CD1c-positive myeloid dendritic cell (primary cell): ENCODE data around the gene NDUFC2.
"Not testable (repeated sequence)": the region's sequence is repeated elsewhere in the genome, so short reads cannot be mapped to it uniquely, and the experiment has no call there.

Experiments used
- DNase-seq: peaks from one replicate; pipeline ENCODE4 v3.0.0-alpha.2; 2016; ENCODE audit errors: extremely low spot score

NDUFC2 gene

DNA sequence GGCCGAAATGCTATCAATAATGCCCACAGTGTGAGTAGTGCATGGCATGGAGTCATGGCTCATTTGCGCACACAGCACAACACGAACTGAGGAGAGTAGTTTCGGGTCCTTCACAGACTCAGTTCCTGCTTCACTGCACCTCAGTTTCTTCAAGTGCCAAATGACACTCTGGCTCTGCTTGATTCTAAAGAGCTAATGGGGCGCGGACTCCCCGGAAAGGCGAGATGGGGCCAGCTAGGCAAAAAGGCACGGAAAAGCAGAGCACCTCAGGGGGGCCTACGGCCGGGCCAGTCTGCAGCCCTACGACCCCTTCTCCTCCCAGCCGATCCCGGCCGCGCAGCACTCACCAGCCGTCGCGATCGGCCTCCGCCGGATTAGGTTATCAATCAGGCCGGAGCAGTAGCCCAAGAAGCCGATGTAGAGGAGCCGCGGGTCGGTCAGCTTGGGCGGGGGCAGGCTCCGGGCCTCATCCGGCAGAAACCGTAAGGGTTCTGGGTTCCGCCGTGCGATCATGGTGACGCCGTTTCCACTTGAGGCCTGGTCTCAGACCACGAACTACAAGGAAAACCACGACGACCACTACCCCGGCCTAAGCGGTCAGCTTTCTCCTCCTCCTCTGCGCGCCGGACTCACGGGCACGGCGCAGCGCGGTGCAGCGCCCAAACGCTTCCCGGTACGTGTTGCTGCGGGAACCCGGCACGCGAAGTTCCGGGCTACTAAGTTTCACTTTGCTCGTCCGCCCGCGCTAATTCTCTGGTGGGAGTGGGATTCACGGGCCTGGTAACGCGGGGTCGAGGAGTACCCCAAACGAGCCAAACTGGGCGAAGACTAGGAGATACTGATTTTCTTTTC lies at the start of gene NDUFC2:
TSS of gene NDUFC2 (minus strand) at position 631 of the 852 bp plus-strand sequence. CDS start at position 513, 118 bp downstream.
- peak; percentile 75 for DNase-seq

GRCh38 chr11:78127403-78127802 lies 47.7 kb upstream of the NDUFC2 start:
- no peak for DNase-seq

- DNase-seq = peak; percentile 7
Measured at GRCh38 chr11:78112582-78113275, 33.1 kb upstream of the NDUFC2 start.

DNA sequence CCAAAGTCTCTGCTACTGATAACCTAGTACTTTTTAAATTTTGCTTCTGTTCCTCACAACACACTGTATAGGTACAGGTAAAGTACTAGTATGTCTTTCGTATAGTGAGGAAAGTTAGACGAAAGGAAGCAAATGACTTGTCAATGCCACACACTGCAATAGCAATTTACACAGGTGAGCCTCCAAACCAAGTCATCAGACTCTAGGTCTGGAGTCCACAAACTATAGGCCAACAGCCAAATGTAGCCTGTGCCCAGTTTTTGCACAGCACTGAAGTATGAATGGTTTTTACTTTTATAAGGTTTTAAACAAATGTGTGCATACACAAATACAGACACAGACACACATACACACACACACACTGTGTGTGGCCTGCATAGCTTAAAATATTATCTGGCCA lies 31.6 kb upstream of the NDUFC2 start:
- no peak for DNase-seq

DNA sequence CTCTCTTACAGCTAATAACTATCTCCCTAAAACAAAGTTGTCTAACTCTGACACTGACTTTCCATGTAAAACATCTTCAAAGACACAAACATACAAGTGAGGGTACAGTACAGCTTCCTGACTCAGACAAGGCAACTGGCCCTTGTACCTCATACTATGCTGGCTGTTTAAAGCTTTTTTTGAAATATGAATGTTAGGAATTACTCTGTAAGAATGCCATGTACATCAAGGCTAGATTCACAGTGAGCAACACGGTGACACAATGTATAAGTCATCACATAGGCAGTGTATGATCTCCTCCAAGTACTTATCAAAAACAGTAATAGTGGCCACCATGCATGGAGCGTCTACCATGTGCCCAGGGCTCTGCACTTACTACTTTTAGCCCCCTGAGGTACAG lies 31.2 kb upstream of the NDUFC2 start:
- no peak for DNase-seq

DNA sequence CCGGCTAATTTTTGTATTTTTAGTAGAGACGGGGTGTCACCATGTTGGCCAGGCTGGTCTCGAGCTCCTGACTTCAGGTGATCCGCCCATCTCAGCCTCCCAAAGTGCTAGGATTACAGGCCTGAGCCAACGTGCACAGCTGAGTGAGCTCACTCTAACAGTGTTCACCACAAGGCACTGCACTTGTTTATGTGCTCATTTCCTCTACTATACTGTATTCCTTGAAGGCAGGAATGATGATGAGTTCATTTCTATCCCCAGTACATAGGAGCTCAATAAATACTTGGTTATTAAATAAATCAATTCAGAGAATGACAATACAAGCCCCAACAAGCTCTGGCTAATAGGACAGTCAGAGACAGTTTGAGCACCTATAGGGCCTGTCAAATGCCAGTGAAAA lies 30.7 kb upstream of the NDUFC2 start:
- DNase-seq = no peak

DNA sequence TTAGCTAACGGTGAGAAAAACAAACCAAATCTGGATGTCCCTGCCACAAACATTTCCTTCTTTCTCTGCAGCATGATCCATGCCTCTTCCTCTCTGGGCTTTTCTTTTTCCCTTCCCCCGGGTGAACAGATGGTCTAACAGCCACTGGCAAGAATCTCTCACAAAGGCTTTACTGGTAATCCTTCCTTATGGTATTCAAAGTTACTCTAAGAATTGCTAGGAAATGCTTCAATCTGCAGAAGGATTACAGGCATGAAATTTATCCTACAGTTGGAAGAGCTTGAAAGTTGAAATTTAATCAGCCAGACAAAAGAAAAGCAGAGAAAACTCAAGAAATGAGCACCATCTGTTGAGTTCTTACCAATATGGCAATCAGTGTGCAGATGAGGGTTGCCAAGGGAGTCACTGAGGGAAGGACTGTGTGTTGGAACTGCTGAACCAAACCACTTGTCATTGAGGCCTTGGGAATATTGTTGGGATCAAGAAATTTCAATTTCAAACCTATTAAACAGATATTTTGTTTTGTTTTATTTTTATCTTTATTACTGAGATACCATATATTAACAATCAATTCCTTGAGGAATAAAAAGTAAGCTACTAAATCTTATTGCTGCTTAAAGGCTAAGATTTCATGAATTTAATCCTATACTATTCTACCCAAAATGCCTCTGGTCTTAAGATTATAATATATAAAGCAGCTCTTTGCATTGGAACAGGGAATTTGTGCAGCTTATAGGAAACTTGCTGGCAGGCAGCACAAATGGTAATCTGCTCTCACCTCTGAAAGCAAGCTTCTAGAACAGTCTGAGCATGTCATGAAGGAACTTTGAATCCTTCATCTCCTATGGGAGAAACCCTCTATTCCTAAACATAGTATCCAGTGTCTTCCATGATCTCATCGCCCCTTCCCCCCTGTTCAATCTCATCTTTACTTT lies 29.7 kb upstream of the NDUFC2 start:
- DNase-seq = no peak

- DNase-seq = no peak
Measured at GRCh38 chr11:78100676-78101472, 21.2 kb upstream of the NDUFC2 start.

DNA sequence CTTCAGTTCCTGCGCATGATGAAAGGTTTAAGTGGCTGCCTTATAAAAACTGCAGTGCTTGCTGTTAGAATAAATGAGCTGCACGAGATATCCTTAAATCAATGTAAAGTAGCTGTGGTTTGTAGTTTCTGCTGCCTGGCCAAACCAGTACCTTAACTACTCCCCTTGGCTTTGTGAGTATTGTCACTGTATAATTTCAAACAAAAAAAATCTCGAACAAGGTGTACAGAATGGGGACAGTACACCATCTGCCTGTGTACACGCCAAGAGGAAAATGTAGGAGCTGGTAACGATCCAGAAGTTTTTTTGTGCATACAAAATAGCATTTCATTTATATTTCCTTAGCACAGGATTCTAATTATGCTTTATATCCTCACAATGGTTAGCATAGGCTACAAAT lies 20.6 kb upstream of the NDUFC2 start:
- DNase-seq = no peak

DNA sequence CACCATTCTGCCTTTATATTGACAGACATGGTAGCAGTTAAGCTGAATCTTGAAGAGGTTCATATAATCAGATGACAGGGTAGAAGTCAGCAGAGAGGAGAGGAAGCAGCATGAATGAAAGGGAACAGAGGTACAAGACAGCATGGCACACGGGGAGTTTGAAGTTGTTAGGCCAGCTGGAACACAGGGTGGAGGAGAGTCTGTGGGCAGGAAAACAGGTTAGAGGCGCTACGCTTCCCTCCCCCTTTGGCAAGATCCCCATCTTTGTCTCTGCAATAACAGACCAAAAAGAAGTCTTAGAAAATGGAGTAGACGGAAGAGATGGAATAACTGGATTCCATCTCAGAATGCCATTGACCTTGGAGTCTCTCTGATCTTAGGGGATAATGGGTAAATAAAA lies 20.0 kb upstream of the NDUFC2 start:
- DNase-seq = no peak

- DNase-seq = no peak
Measured at GRCh38 chr11:78097666-78098385, 18.2 kb upstream of the NDUFC2 start.

- peak; percentile 15 for DNase-seq
Measured at GRCh38 chr11:78094250-78094649, 14.6 kb upstream of the NDUFC2 start.

DNA sequence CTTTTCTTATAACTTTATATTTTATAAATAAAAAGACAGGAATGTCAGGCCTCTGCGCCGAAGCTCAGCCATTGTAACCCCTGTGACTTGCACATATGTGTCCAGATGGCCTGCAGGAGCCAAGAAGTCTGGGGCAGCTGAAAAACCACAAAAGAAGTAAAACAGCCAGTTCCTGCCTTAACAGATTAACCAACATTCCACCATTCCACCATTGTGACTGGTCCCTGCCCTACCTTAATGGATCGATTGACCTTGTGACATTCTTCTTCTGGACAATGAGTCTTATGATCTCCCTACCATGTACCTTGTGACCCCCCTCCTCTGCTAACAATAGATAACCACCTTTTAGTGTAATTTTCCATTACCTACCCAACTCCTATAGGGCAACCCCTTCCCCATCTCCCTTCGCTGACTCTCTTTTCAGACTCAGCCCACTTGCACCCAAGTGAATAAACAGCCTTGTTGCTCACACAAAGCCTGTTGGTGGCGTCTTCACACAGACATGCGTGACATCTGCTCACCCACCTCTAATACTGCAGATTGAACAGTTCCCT lies 6.9 kb upstream of the NDUFC2 start:
- not testable (repeated sequence) for DNase-seq

GRCh38 chr11:78085972-78086371 lies 6.3 kb upstream of the NDUFC2 start:
- DNase-seq = no peak

DNA sequence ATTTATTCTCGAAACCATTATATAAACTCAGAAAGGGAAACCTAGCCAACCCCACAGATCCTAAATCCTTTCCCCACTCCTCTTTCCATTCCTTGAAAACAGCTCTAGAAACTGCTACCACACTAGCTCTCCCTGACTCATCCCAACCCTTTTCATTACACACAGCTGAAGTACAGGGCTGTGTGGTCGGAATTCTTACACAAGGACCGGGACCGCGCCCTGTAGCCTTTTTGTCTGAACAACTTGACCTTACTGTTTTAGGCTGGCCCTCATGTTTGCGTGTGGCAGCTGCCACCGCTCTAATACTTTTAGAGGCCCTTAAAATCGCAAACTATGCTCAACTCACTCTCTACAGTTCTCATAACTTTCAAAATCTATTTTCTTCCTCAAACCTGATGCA lies 4.8 kb upstream of the NDUFC2 start:
- not testable (repeated sequence) for DNase-seq

DNA sequence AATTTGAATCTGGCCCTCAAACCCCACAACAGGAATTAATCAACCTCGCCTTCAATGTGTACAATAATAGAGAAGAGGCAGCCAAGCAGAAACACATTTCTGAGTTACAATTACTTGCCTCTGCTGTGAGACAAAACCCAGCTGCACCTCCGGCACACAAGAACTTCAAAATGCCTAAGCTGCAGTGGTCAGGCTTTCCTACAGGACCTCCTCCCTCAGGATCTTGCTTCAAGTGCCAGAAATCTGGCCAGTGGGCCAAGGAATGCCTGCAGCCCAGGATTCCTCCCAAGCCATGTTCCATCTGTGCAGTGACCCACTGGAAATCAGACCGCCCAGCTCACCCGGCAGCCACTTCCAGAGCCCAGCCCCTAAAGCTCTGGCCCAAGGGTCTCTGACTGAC lies 3.4 kb upstream of the NDUFC2 start:
- no peak for DNase-seq

DNA sequence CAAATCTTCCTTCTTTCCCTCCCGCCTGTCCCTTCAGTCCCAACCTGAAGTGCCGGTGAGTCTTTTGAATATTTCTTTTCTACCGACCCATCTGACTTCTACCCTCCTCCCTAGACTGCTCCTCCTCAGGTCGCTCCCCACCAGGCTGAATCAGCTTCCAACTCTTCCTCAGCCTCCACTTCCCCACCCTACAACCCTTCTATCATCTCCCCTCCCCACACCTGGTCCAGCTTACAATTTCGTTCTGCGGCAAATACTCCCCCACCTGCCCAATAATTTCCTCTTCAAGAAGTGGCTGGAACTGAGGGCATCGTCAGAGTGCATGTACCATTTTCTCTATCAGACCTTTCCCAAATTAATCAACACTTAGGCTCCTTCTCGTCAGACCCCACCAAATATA lies 2.5 kb upstream of the NDUFC2 start:
- DNase-seq = no peak

DNA sequence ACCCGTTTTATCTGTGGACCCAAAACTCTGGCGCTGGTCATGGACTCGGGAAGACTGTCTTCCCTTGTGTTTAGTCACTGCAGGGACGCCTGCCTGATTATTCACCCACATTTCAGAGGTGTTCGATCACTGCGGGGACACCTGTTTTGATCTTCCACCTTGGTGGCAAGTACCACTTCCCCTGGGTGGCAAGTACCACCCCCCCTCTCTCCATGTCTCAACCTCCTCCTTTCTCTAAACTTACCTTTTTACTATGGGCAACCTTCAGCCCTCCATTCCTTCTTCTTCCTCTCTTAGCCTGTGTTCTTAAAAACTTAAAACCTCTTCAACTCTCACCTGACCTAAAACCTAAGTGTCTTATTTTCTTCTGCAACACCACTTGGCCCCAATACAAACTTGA lies 1.9 kb upstream of the NDUFC2 start:
- DNase-seq = no peak

DNA sequence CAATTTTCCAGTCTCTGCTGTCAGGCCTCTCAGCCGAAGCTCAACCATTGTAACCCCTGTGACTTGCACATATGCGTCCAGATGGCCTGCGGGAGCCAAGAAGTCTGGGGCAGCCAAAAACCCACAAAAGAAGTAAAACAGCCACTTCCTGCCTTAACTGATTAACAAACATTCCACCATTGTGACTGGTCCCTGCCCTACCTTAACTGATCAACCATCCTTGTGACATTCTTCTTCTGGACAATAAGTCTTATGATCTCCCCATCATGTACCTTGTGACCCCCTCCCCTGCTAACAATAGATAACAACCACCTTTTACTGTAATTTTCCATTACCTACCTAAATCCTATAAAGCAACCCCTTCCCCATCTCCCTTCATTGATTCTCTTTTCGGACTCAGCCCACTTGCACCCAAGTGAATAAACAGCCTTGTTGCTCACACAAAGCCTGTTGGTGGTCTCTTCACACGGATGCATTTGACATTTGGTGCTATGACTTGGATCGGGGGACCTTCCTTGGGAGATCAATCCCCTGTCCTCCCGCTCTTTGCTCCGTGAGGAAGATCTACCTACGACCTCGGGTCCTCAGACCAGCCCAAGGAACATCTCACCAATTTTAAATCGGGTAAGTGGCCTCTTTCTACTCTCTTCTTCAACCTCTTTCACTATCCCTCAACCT lies 1.3 kb upstream of the NDUFC2 start:
- no peak for DNase-seq
